IMR-90 (cell line): ENCODE data around the gene TOX3. TPM values are rescaled to one million over a fixed set of nuclear protein-coding genes. Genes with fewer than 3 reads are reported as not detected.

Source experiments
- ATAC-seq: fragments of 200-7000 bp; cut with Tn5 transposase; 2 replicates; pipeline ENCODE4 v1.9.1; 2020; ENCODE audit warnings: low read depth, mild to moderate bottlenecking, moderate library complexity
- BruUV-seq: library from RNA; stranded (reverse); fragments of 400-500 nt; replicated peaks from 2 replicates; lab custom pipeline; 2021; lab: Mats Ljungman, UMichigan
- CTCF ChIA-PET: fragments of 300-600 bp; formaldehyde crosslinking; extraction: SDS; loops from one replicate; lab custom pipeline; 2021; ENCODE audit warnings: antibody characterized with exemption; lab: Yijun Ruan, JAX
- POLR2A ChIA-PET: fragments of 300-600 bp; sonication (Branson Sonifier 250); formaldehyde crosslinking; loops from one replicate; lab custom pipeline; 2022; ENCODE audit warnings: antibody characterized with exemption; ENCODE audit not compliant: unreplicated experiment; lab: Charles Lee
- DNase-seq: peaks from one replicate; pipeline ENCODE4 v3.0.0; 2013
- H2AFZ ChIP-seq: replicated peaks from 2 replicates; pipeline ENCODE3; 2013; ENCODE audit warnings: low read length, mild to moderate bottlenecking; ENCODE audit not compliant: poor library complexity
- H2AK5ac ChIP-seq: 2 replicates; pipeline ENCODE4 v1.6.1; 2013; ENCODE audit warnings: low read depth, low read length, inconsistent platforms
- H2AK9ac ChIP-seq: replicated peaks from 2 replicates; pipeline ENCODE3; 2013; ENCODE audit warnings: mild to moderate bottlenecking, low read depth, low read length, moderate library complexity; ENCODE audit not compliant: poor library complexity
- H2BK120ac ChIP-seq: 2 replicates; pipeline ENCODE4 v1.6.1; 2013; ENCODE audit warnings: low read depth, low read length, inconsistent platforms
- H2BK15ac ChIP-seq: 3 replicates; pipeline ENCODE4 v1.6.1; 2013; ENCODE audit warnings: low read depth, low read length, inconsistent platforms
- H2BK20ac ChIP-seq: 2 replicates; pipeline ENCODE4 v1.6.1; 2013; ENCODE audit warnings: low read depth, mild to moderate bottlenecking, inconsistent platforms, low read length, moderate library complexity
- H2BK5ac ChIP-seq: 2 replicates; pipeline ENCODE4 v1.6.1; 2013; ENCODE audit warnings: mild to moderate bottlenecking, low read depth, low read length, inconsistent platforms; ENCODE audit not compliant: poor library complexity, severe bottlenecking
- H3K14ac ChIP-seq: replicated peaks from 2 replicates; pipeline ENCODE4 v1.6.1; 2013; ENCODE audit warnings: low read depth, low read length, inconsistent platforms
- H3K18ac ChIP-seq: 2 replicates; pipeline ENCODE4 v1.6.1; 2013; ENCODE audit warnings: low read depth, low read length, control low read depth
- H3K23ac ChIP-seq: 2 replicates; pipeline ENCODE4 v1.6.1; 2013; ENCODE audit warnings: low read depth, low read length, inconsistent platforms
- H3K27ac ChIP-seq: 2 replicates; pipeline ENCODE4 v1.5.1; 2013; ENCODE audit warnings: mild to moderate bottlenecking, control low read depth, low read length; ENCODE audit not compliant: insufficient read depth
- H3K27me3 ChIP-seq: 2 replicates; pipeline ENCODE4 v1.6.1; 2013; ENCODE audit warnings: low read length; ENCODE audit not compliant: control insufficient read depth, insufficient read depth
- H3K36me3 ChIP-seq: 2 replicates; pipeline ENCODE4 v1.6.1; 2013; ENCODE audit warnings: low read length, mixed read lengths; ENCODE audit not compliant: control insufficient read depth, insufficient read depth
- H3K4ac ChIP-seq: 2 replicates; pipeline ENCODE4 v1.6.1; 2013; ENCODE audit warnings: low read depth, low read length, inconsistent platforms
- H3K4me1 ChIP-seq: 2 replicates; pipeline ENCODE4 v1.6.1; 2013; ENCODE audit warnings: low read length, mixed read lengths; ENCODE audit not compliant: control insufficient read depth, insufficient read depth
- H3K4me2 ChIP-seq: 2 replicates; pipeline ENCODE4 v1.6.1; 2013; ENCODE audit warnings: low read depth, mild to moderate bottlenecking, control low read depth, low read length, moderate library complexity
- H3K4me3 ChIP-seq: 2 replicates; pipeline ENCODE4 v1.5.1; 2013; ENCODE audit warnings: low read depth, mild to moderate bottlenecking, control low read depth, low read length, moderate library complexity; ENCODE audit not compliant: insufficient read depth
- H3K56ac ChIP-seq: 2 replicates; pipeline ENCODE4 v1.6.1; 2013; ENCODE audit warnings: low read length, inconsistent platforms; ENCODE audit not compliant: insufficient read depth; ENCODE audit errors: extremely low read depth
- H3K79me1 ChIP-seq, 2 experiments: 2 replicates each; pipeline ENCODE4 v1.6.1; 2013; ENCODE audit warnings: low read length in 2 of 2, inconsistent platforms in 1 of 2, low read depth in 1 of 2
- H3K9ac ChIP-seq: 2 replicates; pipeline ENCODE4 v1.6.1; 2013; ENCODE audit warnings: low read depth, low read length, control low read depth
- H3K9me1 ChIP-seq: 2 replicates; pipeline ENCODE4 v1.6.1; 2013; ENCODE audit warnings: low read length, inconsistent platforms; ENCODE audit not compliant: insufficient read depth
- H3K9me3 ChIP-seq: 2 replicates; pipeline ENCODE4 v1.6.1; 2013; ENCODE audit warnings: low read length; ENCODE audit not compliant: control insufficient read depth, insufficient read depth
- H4K20me1 ChIP-seq: 2 replicates; pipeline ENCODE4 v1.6.1; 2013; ENCODE audit warnings: low read length, inconsistent platforms; ENCODE audit not compliant: insufficient read depth
- H4K5ac ChIP-seq: 2 replicates; pipeline ENCODE4 v1.6.1; 2013; ENCODE audit warnings: mild to moderate bottlenecking, low read depth, low read length, control low read depth
- H4K8ac ChIP-seq, 2 experiments: 2 replicates each; pipeline ENCODE4 v1.6.1; 2013; ENCODE audit warnings: low read depth in 2 of 2, low read length in 2 of 2, control low read depth in 1 of 2, inconsistent platforms in 1 of 2
- H4K91ac ChIP-seq: 2 replicates; pipeline ENCODE4 v1.6.1; 2013; ENCODE audit warnings: low read depth, low read length, inconsistent platforms; ENCODE audit not compliant: insufficient read depth
- BHLHE40 ChIP-seq: fragments of 150-350 bp; IDR thresholded peaks from 2 replicates; pipeline ENCODE4 v1.6.1; 2016; ENCODE audit warnings: mild to moderate bottlenecking, low read depth, low read length
- CEBPB ChIP-seq: IDR thresholded peaks from 2 replicates; pipeline ENCODE4 v1.6.1; 2012; ENCODE audit warnings: low read depth, low read length, improper control_type of control experiment
- CHD1 ChIP-seq: IDR thresholded peaks from 2 replicates; pipeline ENCODE4 v1.6.1; 2012; ENCODE audit warnings: low read depth, low read length, improper control_type of control experiment
- CTCF ChIP-seq: conservative IDR thresholded peaks from 2 replicates; pipeline ENCODE4 v1.5.1; 2012; ENCODE audit warnings: mild to moderate bottlenecking, low read depth, low read length, improper control_type of control experiment
- ELK1 ChIP-seq: fragments of 150-350 bp; IDR thresholded peaks from 2 replicates; pipeline ENCODE4 v1.6.1; 2016; ENCODE audit warnings: low read depth, mild to moderate bottlenecking, low read length, moderate library complexity, borderline replicate concordance
- FOS ChIP-seq: fragments of 150-350 bp; IDR thresholded peaks from 2 replicates; pipeline ENCODE4 v1.6.1; 2016; ENCODE audit warnings: low read depth, low read length
- MAFK ChIP-seq: IDR thresholded peaks from 2 replicates; pipeline ENCODE4 v1.6.1; 2012; ENCODE audit warnings: low read depth, low read length, improper control_type of control experiment
- MAZ ChIP-seq: IDR thresholded peaks from 2 replicates; pipeline ENCODE4 v1.6.1; 2012; ENCODE audit warnings: low read depth, mild to moderate bottlenecking, low read length, improper control_type of control experiment, moderate library complexity, borderline replicate concordance
- MXI1 ChIP-seq: IDR thresholded peaks from 2 replicates; pipeline ENCODE4 v1.6.1; 2012; ENCODE audit warnings: low read depth, mild to moderate bottlenecking, low read length, moderate library complexity, borderline replicate concordance
- NFE2L2 ChIP-seq: fragments of 150-350 bp; IDR thresholded peaks from 2 replicates; pipeline ENCODE4 v1.6.1; 2016; ENCODE audit warnings: low read depth, mild to moderate bottlenecking, low read length
- POLR2A ChIP-seq: IDR thresholded peaks from 2 replicates; pipeline ENCODE4 v1.6.1; 2012; ENCODE audit warnings: mild to moderate bottlenecking, low read depth, low read length
- RAD21 ChIP-seq: IDR thresholded peaks from 2 replicates; pipeline ENCODE4 v1.6.1; 2012; ENCODE audit warnings: low read length, improper control_type of control experiment
- RCOR1 ChIP-seq: IDR thresholded peaks from 2 replicates; pipeline ENCODE4 v1.6.1; 2012; ENCODE audit warnings: mild to moderate bottlenecking, low read length, improper control_type of control experiment; ENCODE audit not compliant: insufficient replicate concordance
- RFX5 ChIP-seq: IDR thresholded peaks from 2 replicates; pipeline ENCODE4 v1.8.0; 2012; ENCODE audit warnings: low read depth, mild to moderate bottlenecking, low read length, moderate library complexity
- SMC3 ChIP-seq: fragments of 150-350 bp; IDR thresholded peaks from 2 replicates; pipeline ENCODE4 v1.6.1; 2016; ENCODE audit warnings: low read depth, mild to moderate bottlenecking, antibody characterized with exemption, low read length, moderate library complexity
- USF2 ChIP-seq: fragments of 150-350 bp; IDR thresholded peaks from 2 replicates; pipeline ENCODE4 v1.6.1; 2017; ENCODE audit warnings: mild to moderate bottlenecking, antibody characterized with exemption, low read length, low read depth
- dilution Hi-C: fragments of 300-500 bp; cut with HindIII; formaldehyde crosslinking; loops from one replicate; pipeline ENCODE4 v1.14.3; 2018; ENCODE audit warnings: low sequenced_read_pairs; ENCODE audit not compliant: unreplicated experiment
- in situ Hi-C: fragments of 300-500 bp; cut with MboI; formaldehyde crosslinking; loops from 3 replicates; pipeline ENCODE4 v1.14.3; 2019; ENCODE audit warnings: low sequenced_read_pairs, inconsistent platforms, mixed read lengths
- intact Hi-C: fragments of 100-400 bp; cut with micrococcal nuclease; formaldehyde crosslinking; loops from 2 replicates; pipeline ENCODE4 v1.10.0; 2022
- polyA plus RNA-seq, 3 experiments: library from polyadenylated mRNA; depleted of rRNA; stranded (reverse); fragments of >200 nt; gene quantifications; 2 replicates each; pipeline ENCODE4 v1.2.3, GENCODE V29; 2012; ENCODE audit warnings: low replicate concordance in 1 of 3
- total RNA-seq: library from RNA; depleted of rRNA; stranded (reverse); fragments of >200 nt; gene quantifications from 2 replicates; pipeline ENCODE4 v1.2.3, GENCODE V29; 2012

Gene TOX3
- total and polyA plus RNA-seq, 2 of the 4 experiments (the other 2 are of a cell fraction): not detected

GRCh38 chr16:52500963-52501362 is 46.0 kb downstream of the TOX3 start:
- Histone ChIP-seq H3K9me3 (peaks cover 3% of the 10 kb centered on the region; the same call in 1 of the 2 replicates), H3K4me1 (no peaks in the 10 kb centered on the region), H3K4me2 (no peak overlapping the region), H2AFZ (no peak overlapping the region), H3K14ac (no peak overlapping the region), H3K4me3 (no peak overlapping the region), H3K79me1 (no peaks in the 10 kb centered on the region), H3K27ac (no peak overlapping the region), H3K36me3 (no peaks in the 10 kb centered on the region), H3K18ac (no peak overlapping the region), H2BK5ac (no peak overlapping the region), H2BK20ac (no peak overlapping the region), H3K9ac (no peak overlapping the region), H2AK9ac (no peak overlapping the region), H4K91ac (no peak overlapping the region), H3K56ac (no peak overlapping the region), H4K8ac (no peak overlapping the region), H3K9me1 (no peaks in the 10 kb centered on the region), H4K20me1 (no peaks in the 10 kb centered on the region), H2BK15ac (no peak overlapping the region), H3K4ac (no peak overlapping the region), H2AK5ac (no peak overlapping the region), H3K27me3 (no peaks in the 10 kb centered on the region), H4K5ac (no peak overlapping the region), H2BK120ac (no peak overlapping the region), H3K23ac (no peak overlapping the region)
- intact Hi-C loops (no loop called here), dilution Hi-C loops (no loop called here), in situ Hi-C loops (no loop called here)
- DNase-seq: no peak
- ChIA-PET POLR2A (no interaction called here), CTCF (no interaction called here)
- no peak for ATAC-seq
- TF ChIP-seq CTCF (no peak), NFE2L2 (no peak), MAZ (no peak), MXI1 (no peak), CHD1 (no peak), RAD21 (no peak), USF2 (no peak), POLR2A (no peak), RFX5 (no peak), MAFK (no peak), BHLHE40 (no peak), SMC3 (no peak), CEBPB (no peak), ELK1 (no peak), RCOR1 (no peak), FOS (no peak)
- BruUV-seq: no TSS peak
